HG02885 (cell line): ENCODE results near the gene CSNK2B.

Experiments used
- ATAC-seq: cut with Tn5 transposase; IDR thresholded peaks from one replicate; pipeline ENCODE4 v1.9.1; 2021; ENCODE audit warnings: mild to moderate bottlenecking; ENCODE audit not compliant: unreplicated experiment, poor library complexity

The CSNK2B gene

GRCh38 chr6:31710523-31711219, 44.8 kb downstream of the CSNK2B start:
- ATAC-seq = no peak

GRCh38 chr6:31711233-31711632, 45.4 kb downstream of the CSNK2B start:
- no peak for ATAC-seq

- no peak for ATAC-seq
Measured at GRCh38 chr6:31712296-31712695, 46.4 kb downstream of the CSNK2B start.

GRCh38 chr6:31713465-31713864, 47.6 kb downstream of the CSNK2B start:
- ATAC-seq = no peak

GRCh38 chr6:31713991-31714684, 48.3 kb downstream of the CSNK2B start:
- no peak for ATAC-seq

GRCh38 chr6:31715022-31715958, 49.4 kb downstream of the CSNK2B start, which contains the start of gene LY6G6D:
Gene LY6G6D, plus strand, starts transcription at chr6:31715348. Its CDS starts 8 bp downstream, at chr6:31715356.
- no peak for ATAC-seq

- ATAC-seq = no peak
Measured at GRCh38 chr6:31717499-31718222, 51.8 kb downstream of the CSNK2B start.

GRCh38 chr6:31718265-31718664, 52.4 kb downstream of the CSNK2B start:
- ATAC-seq = no peak

GRCh38 chr6:31719001-31719400, 53.1 kb downstream of the CSNK2B start:
- ATAC-seq = no peak
